ENCODE data around the gene CACNB1. TPM values are rescaled to one million over a fixed set of nuclear protein-coding genes. Genes with fewer than 3 reads are reported as not detected.
A peak's percentile ranks its signal among the peaks of the same experiment; 100 is the strongest.

The CACNB1 gene
- polyA plus RNA-seq, 1 donor (not counting 4 experiments of a cell fraction or from before 2014, with no cell fraction given), result 4.0 TPM

DNA sequence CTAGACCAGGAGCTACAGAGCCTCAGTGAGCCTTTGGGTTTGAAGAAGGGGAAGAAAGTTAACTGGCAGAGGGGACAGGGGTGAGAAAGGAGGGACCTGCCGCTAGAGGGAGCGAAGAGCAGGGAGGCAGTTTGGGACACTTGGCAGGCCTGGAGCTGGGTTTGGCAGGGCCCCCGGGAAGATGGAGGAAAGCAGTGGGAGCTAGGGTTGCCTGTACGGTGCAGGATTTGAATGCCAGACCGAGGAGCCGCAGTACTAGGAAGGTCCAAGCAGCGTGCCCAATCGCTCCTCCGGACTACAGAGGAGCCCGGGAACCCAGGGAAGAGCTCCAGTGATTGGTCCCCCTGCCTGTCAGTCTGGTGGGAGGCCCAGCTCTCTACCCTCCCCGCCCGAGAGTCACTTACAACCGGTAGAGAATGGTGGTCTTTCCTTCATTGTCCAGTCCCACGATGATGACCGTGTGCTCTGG lies 32.8 kb downstream of the CACNB1 start:
- FAIRE-seq, result peak; percentile 89
- Histone ChIP-seq H3K27me3 (ENCODE audit: control insufficient read depth, extremely low read depth, insufficient read depth, low read length) (peaks cover 15% of the 10 kb centered on the region), H3K9me3 (ENCODE audit: control insufficient read depth, low read depth, low read length) (no peaks in the 10 kb centered on the region), H3K79me2 (ENCODE audit: control insufficient read depth, insufficient read depth, low read length) (no peaks in the 10 kb centered on the region), H4K20me1 (ENCODE audit: control insufficient read depth, extremely low read depth, insufficient read depth, low read length) (no peaks in the 10 kb centered on the region), H3K4me1 (ENCODE audit: control insufficient read depth, extremely low read depth, insufficient read depth, low read length) (peaks cover 9% of the 10 kb centered on the region), H3K9me1 (ENCODE audit: control insufficient read depth, extremely low read depth, insufficient read depth, low read length) (no peaks in the 10 kb centered on the region), H3K4me3 (ENCODE audit: control insufficient read depth in 2 of 3, extremely low read depth in 1 of 3, insufficient read depth in 2 of 3, low read depth in 1 of 3, low read length in 3 of 3) (peak overlapping the region in 1 of 3 experiments; percentile 52), H2AFZ (ENCODE audit: control insufficient read depth, low read length) (peak overlapping the region; percentile 76), H3K4me2 (ENCODE audit: control insufficient read depth, extremely low read depth, insufficient read depth, low read depth, low read length) (peak overlapping the region; percentile 73), H3K27ac (ENCODE audit: control insufficient read depth, insufficient read depth, low read length) (no peak overlapping the region), H3K36me3 (ENCODE audit: control insufficient read depth in 2 of 2, extremely low read depth in 1 of 2, insufficient read depth in 2 of 2, low read length in 2 of 2) (no peaks in the 10 kb centered on the region), H3K9ac (ENCODE audit: control insufficient read depth, extremely low read depth, insufficient read depth, low read length) (no peak overlapping the region)
- DNase-seq (ENCODE audit: low read depth, low spot score), result peak; percentile 44
- dilution Hi-C loops (cut with MboI; ENCODE audit: extremely low pct_ligation_motif_present, low sequenced_read_pairs), result no loop called here
- TF ChIP-seq CTCF (optimal IDR thresholded peaks at IDR 0.05 in 1 of 3, IDR thresholded peaks at IDR 0.05 in 1 of 3, conservative IDR thresholded peaks at IDR 0.05 in 1 of 3; ENCODE audit: extremely low read depth in 1 of 3, insufficient read depth in 2 of 3, low read length in 3 of 3) (peak; percentile 92 to 96 (median 93)), EZH2 (IDR thresholded peaks at IDR 0.05; ENCODE audit: low read length) (no peak)

GRCh38 chr17:39161962-39162361 lies 35.5 kb downstream of the CACNB1 start:
- Histone ChIP-seq H3K27ac (ENCODE audit: control insufficient read depth, insufficient read depth, low read length) (no peak overlapping the region), H3K36me3 (ENCODE audit: control insufficient read depth in 2 of 2, extremely low read depth in 1 of 2, insufficient read depth in 2 of 2, low read length in 2 of 2) (no peaks in the 10 kb centered on the region), H3K27me3 (ENCODE audit: control insufficient read depth, extremely low read depth, insufficient read depth, low read length) (peaks cover 12% of the 10 kb centered on the region), H3K4me1 (ENCODE audit: control insufficient read depth, extremely low read depth, insufficient read depth, low read length) (peaks cover 8% of the 10 kb centered on the region), H3K9me1 (ENCODE audit: control insufficient read depth, extremely low read depth, insufficient read depth, low read length) (no peaks in the 10 kb centered on the region), H3K9ac (ENCODE audit: control insufficient read depth, extremely low read depth, insufficient read depth, low read length) (no peak overlapping the region), H3K4me2 (ENCODE audit: control insufficient read depth, extremely low read depth, insufficient read depth, low read depth, low read length) (no peak overlapping the region), H3K79me2 (ENCODE audit: control insufficient read depth, insufficient read depth, low read length) (no peaks in the 10 kb centered on the region), H2AFZ (ENCODE audit: control insufficient read depth, low read length) (no peak overlapping the region), H3K4me3 (ENCODE audit: control insufficient read depth in 2 of 3, extremely low read depth in 1 of 3, insufficient read depth in 2 of 3, low read depth in 1 of 3, low read length in 3 of 3) (no peak overlapping the region), H3K9me3 (ENCODE audit: control insufficient read depth, low read depth, low read length) (no peaks in the 10 kb centered on the region), H4K20me1 (ENCODE audit: control insufficient read depth, extremely low read depth, insufficient read depth, low read length) (no peaks in the 10 kb centered on the region)
- TF ChIP-seq CTCF (optimal IDR thresholded peaks at IDR 0.05 in 1 of 3, IDR thresholded peaks at IDR 0.05 in 1 of 3, conservative IDR thresholded peaks at IDR 0.05 in 1 of 3; ENCODE audit: extremely low read depth in 1 of 3, insufficient read depth in 2 of 3, low read length in 3 of 3) (no peak), EZH2 (IDR thresholded peaks at IDR 0.05; ENCODE audit: low read length) (no peak)
- no peak for FAIRE-seq
- dilution Hi-C loops (cut with MboI; ENCODE audit: extremely low pct_ligation_motif_present, low sequenced_read_pairs), result no loop called here
- no peak for DNase-seq (ENCODE audit: low read depth, low spot score)

All from keratinocyte (primary cell).